T follicular helper cell (primary cell): ENCODE data around the gene IRF4.

Experiments used
- DNase-seq: peaks from one replicate; pipeline ENCODE4 v3.0.0-alpha.2; 2020; ENCODE audit warnings: low read depth

IRF4 gene

GRCh38 chr6:381742-382461 is 9.7 kb upstream of the IRF4 start:
- DNase-seq: no peak

DNA sequence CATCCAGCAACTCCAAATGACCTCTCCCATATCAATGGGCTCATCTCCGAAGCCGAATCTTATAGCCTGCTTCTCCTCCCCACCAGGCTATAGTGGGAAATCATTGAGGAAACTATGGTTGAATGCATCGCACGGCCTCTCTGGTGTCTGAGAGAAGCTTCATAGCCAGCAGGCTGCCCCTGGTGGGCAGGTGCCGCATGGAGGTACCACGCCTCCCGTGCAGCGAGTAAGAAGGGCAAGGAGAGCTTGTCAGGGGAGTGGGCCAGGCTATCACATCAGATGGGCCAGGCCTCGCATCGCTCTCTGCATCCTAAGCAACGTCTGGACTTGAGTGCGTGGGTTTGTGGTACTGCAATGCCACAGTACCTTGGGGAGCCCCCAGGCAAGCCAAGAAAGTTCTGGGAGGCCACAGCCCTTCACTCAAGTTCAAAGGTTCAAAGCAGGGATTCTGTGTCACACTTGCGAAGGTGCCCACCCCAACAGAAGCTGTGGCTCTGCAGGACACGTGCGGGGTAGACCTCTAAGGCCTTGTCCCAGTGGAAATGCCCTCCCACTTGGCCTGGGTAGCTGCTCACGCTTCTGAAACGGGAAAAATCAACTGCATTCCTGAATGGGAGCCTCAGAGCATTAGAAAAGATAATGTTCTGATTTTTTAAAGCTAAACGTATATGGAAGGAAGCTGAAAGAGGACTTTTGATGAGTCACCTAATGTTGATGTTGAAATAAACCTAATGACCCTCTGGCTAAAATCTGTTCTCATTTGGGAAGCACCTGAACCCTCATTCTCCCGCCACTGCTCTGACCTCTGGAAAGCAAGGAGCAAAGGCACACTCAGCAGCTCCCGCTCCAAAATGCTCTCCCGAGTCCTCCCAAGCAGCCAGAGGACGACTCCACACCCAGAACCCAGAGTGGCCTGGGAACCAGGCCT is 8.4 kb upstream of the IRF4 start:
- DNase-seq: no peak

- no peak for DNase-seq
Measured at GRCh38 chr6:383856-384255, 7.7 kb upstream of the IRF4 start.

GRCh38 chr6:384898-385297 is 6.7 kb upstream of the IRF4 start:
- DNase-seq: no peak

GRCh38 chr6:385614-386013 is 5.9 kb upstream of the IRF4 start:
- DNase-seq: no peak

DNA sequence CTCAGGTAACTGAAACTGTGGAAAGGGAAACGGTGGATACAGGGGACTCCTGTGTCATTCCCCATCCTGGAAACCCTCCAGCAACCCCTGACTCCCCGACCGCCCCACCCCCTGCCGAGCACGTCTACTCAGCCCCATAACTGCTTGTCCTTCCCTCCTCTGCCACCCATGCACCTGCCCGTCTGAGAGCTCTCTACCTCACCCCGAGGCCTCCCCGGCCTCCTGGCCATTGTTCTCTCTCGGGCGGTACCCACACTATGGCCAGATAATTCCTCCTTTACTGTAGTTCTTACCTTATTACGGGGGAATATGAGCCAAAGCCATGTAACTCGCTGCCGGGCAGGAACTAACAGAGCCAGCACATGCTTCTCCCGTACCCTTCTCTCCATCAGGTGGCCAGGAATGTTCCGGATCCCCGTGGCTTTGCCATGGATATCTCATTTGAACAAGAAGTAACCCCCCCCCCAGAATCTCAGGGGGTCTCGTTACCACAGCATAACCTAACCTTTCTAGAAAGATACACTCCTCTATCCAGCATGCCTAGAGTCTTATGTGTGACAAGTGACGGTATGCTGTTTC is 4.8 kb upstream of the IRF4 start:
- DNase-seq: no peak

GRCh38 chr6:387293-387741 is 4.2 kb upstream of the IRF4 start:
- DNase-seq: no peak

DNA sequence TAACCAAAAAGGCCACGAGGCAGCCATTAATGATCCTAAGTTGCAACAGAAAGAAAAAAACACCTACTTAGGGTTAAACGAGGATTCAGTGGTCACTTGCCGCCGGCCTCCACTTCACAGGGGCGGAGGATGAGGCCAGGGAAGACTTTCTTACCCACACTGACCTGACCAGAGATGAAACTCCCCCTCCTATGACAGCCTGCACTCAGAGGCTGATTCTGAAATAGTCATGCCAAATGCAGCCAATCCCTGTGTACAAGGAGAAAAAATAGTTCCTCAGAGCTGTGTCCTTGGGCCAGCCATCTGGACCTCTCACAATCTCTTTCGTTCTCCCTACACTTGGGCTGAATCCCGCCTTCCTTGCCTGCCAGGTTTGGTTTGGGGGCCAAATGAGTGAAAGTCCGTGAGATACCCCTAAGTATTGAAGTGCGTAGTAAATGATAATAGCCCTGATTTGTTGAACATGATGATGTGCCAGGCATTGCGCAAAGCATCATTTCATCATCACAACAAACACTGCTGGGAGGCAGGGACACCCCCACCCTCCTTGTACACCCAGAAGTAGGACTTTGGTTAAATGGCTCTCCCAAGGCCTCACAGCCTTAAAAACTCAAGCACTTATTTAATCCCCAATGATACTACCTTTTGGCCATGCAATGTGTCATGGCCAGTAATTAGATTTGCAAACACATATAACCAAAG is 3.2 kb upstream of the IRF4 start:
- no peak for DNase-seq

- no peak for DNase-seq
Measured at GRCh38 chr6:389143-389542, 2.4 kb upstream of the IRF4 start.

DNA sequence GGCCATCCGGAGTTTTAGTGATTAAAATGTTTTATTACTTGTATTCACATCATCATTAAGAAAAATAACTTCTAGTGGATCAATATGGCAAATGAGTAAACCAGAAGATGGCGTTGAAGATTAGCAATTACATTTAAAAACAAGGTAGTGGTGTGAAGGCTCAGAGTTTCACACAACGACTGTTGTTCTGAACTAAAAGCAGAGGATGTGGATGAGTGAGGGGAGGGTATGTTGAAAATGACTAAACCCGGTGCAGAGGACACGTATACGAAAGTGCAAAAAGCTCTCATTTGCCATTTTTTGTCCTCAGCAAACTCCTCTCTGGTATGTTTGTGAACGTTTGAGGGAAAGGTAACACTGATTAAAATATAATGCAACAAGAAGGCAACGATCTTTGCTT is 1.9 kb upstream of the IRF4 start:
- no peak for DNase-seq

DNA sequence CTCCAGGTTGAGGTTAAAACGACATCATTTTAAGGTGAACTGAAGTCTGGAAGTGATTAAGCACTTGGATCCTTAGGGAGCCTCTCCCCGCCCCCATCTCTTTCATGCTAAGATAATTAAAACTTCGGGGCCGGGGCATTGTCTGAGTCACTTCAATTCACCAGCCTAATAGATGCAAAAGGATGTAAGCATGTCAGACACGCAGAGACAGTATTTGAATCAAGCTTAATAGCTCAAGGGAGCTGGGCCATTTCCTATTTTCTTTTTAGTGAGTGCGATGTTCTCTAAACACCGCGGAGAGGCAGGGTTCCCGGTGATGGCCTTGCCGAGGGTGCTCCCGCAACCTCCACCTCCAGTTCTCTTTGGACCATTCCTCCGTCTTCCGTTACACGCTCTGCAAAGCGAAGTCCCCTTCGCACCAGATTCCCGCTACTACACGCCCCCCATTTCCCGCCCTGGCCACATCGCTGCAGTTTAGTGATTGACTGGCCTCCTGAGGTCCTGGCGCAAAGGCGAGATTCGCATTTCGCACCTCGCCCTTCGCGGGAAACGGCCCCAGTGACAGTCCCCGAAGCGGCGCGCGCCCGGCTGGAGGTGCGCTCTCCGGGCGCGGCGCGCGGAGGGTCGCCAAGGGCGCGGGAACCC is 516 bp upstream of the IRF4 start:
- DNase-seq: no peak

DNA sequence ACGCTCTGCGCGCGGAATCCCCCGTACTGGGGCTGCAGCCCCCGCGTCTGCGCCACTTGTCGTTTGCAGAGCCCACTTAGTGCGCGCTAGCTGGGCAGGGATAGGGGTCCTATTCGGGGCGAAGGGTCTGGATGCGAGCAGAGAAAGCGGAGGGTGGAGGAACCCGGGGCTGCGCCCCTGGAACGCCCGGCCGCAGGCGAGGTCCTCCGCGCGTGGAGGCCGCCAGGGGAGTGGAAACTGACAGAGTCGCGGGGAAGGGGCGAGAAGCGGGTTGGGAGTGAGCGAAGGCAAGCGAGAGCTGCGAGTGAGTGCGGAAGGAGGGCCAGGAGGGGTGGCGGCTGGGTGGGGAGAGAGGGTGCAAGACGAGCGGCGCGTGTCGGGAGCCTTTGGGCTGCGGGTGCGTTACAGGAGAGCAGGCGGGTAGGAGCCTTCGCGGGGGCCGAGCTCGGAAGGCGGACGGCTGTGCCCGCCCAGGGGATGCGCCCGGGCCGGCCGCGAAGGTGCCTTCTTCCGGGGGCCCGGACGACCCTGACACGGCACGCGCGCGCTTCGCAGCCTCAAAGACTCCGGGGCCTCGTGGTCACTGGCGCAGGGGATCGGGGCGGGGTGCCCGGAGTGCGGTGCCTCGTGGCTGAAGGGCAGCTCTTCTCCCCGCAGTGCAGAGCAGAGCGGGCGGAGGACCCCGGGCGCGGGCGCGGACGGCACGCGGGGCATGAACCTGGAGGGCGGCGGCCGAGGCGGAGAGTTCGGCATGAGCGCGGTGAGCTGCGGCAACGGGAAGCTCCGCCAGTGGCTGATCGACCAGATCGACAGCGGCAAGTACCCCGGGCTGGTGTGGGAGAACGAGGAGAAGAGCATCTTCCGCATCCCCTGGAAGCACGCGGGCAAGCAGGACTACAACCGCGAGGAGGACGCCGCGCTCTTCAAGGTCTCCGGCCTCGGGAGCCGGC is 1.2 kb downstream of the IRF4 start:
- no peak for DNase-seq

GRCh38 chr6:393391-394221 is 2.1 kb downstream of the IRF4 start:
- DNase-seq: no peak

- no peak for DNase-seq
Measured at GRCh38 chr6:394641-395289, 3.2 kb downstream of the IRF4 start.

DNA sequence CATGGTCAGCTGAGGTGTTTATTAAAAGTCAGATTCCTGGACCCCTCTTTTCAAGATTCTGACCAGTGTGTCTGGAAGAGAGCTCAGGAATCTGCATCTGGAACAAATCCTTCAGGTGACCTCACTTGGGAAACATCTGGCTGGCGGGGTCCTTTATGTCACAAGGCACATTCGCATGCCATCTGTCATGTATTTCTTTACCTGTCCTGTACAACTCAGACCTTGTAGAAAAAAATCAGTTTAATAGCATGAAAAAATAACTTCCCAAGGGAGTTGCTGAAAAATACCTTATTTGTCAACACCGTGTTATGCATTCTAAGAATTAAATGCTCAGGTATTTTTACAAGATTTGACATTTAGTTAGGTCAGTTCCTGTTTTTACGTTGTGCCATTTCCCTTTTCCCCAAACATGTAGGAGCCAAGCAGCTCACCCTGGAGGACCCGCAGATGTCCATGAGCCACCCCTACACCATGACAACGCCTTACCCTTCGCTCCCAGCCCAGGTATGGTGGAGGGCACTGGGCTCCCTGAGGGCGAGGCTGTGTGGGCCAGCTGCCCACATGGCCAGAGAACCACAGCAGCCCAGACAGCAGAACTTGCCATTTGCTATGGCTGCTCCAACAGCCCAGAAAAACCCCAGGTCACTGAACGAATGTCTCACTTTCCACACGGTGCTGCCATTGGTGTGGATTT is 4.0 kb downstream of the IRF4 start:
- no peak for DNase-seq

GRCh38 chr6:396126-396520 is 4.6 kb downstream of the IRF4 start:
- no peak for DNase-seq

DNA sequence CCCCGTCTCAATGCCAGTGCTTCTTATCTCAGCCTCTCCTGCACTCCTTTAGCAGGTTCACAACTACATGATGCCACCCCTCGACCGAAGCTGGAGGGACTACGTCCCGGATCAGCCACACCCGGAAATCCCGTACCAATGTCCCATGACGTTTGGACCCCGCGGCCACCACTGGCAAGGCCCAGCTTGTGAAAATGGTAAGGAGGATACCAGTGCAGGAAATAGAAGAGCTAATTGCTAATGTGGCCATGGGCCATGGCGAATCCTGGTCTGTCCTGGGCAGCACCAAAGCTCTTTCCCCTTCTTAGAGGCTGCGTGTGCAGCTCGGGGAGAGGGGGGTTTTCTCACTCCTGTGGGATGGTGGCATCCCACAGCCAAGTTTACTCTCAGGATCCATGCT is 5.5 kb downstream of the IRF4 start:
- DNase-seq: no peak

DNA sequence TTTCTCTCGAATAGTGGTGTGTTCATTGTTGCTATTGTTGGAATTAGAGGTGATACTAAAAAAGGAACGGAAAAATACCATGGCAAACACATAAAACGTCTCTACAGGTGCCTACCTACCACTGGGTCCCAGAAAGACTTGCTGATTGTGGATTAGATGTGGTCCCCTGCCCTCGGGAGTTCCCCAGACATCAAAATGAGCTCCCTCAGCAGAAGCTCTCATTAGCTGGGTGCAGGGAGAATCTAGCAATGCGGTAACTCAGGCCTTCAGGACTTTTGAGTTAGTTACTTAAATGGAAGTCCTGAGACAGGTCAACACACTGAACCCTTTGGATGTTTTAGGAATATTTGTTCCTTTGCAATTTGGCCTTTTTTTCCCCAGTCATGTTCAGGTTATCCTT is 6.1 kb downstream of the IRF4 start:
- no peak for DNase-seq

GRCh38 chr6:398065-398464 is 6.5 kb downstream of the IRF4 start:
- DNase-seq: no peak
